ENCODE results near the gene LYG1. TPM values are rescaled to one million over a fixed set of nuclear protein-coding genes. Genes with fewer than 3 reads are reported as not detected.

The LYG1 gene
- total RNA-seq, 1 experiment from 2014 or later = 0.23 TPM

DNA sequence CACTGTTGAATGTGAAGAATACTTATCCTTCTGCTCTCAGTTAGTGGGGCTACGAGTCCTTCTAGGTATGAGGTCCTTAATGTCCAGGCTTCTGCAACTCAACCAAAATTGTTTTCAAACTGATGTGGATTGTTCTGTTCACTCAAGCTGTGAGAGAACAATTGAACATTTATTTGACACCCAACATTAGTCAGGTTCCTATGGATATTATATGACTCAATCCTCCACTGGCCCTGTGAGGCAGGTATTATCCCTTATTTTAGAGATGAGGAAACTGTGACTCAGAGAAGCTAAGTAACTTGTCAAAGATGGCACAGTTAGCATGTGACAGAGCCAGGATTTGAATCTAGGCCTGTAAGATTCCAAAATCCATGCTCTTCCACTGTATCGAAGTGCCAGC is 44.3 kb downstream of the LYG1 start:
- intact Hi-C loops (cut with micrococcal nuclease; ENCODE audit: unreplicated experiment) = no loop called here

DNA sequence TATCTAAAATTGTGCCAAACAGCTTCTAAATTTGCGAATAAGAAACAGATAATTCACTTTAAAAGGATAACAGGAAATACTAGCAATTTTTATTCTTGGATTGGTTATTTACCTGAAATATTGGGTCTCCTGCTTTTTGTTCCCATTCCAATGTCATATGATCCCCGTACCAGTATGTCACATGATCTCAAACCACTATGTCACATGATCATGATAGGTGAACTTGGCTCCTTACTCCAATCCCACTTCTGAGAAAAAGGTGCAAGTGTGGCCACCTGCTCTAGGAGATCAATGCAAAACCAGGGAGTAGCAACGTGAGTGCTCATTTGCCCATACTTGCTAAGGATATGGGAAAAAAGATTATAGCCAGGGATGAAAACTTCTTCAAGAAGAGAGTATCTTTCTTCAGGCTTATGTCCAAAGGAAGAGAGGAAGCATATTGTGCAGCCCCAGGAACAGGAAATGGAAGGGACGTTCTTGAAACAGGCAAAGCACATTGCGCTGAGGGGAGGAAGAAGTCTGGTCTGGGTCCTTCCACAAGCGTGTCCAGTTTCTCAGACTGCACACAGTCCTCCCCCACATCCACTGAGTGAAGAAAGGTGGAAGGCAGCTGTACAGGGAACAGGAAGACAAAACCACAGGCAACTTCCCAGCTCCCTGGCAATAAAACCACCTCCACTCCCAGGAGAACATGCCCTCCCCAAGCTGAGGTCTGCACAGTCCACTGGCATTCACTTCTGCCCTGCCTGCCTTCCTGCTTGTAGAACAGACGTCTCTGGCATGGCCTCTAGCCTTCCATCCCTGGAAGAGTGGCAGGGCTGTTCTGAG is 45.3 kb downstream of the LYG1 start, which contains the start of gene LYG2:
LYG2 (minus strand) TSS at position 176 of the 828 bp plus-strand sequence. CDS start 1,406 bp downstream, outside the sequence.
- CTCF ChIA-PET = no interaction called here
- BruUV-seq (replicated peaks) = no TSS peak
- H3K27me3 ChIP-seq (ENCODE audit: control insufficient read depth, insufficient read depth, low read length) = no peaks in the 10 kb centered on the region
- no peaks in the 10 kb centered on the region for H3K9me3 ChIP-seq (ENCODE audit: control insufficient read depth, insufficient read depth, low read depth, low read length)
- intact Hi-C loops (cut with micrococcal nuclease; ENCODE audit: unreplicated experiment) = no loop called here
- no peak for ATAC-seq
- POLR2A ChIA-PET = no interaction called here
- no peak within 1 kb of the TSS for H3K27ac ChIP-seq (ENCODE audit: low read length)
- no peaks in the 10 kb centered on the region for H3K4me1 ChIP-seq (ENCODE audit: control insufficient read depth, insufficient read depth, low read length)
- DNase-seq (ENCODE audit: low read depth, low spot score) = no peak
- H3K36me3 ChIP-seq (ENCODE audit: control insufficient read depth, insufficient read depth, low read length) = no peaks in the 10 kb centered on the region
- TF ChIP-seq, protein P1, sequence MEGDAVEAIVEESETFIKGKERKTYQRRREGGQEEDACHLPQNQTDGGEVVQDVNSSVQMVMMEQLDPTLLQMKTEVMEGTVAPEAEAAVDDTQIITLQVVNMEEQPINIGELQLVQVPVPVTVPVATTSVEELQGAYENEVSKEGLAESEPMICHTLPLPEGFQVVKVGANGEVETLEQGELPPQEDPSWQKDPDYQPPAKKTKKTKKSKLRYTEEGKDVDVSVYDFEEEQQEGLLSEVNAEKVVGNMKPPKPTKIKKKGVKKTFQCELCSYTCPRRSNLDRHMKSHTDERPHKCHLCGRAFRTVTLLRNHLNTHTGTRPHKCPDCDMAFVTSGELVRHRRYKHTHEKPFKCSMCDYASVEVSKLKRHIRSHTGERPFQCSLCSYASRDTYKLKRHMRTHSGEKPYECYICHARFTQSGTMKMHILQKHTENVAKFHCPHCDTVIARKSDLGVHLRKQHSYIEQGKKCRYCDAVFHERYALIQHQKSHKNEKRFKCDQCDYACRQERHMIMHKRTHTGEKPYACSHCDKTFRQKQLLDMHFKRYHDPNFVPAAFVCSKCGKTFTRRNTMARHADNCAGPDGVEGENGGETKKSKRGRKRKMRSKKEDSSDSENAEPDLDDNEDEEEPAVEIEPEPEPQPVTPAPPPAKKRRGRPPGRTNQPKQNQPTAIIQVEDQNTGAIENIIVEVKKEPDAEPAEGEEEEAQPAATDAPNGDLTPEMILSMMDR (IDR thresholded peaks at IDR 0.05) = no peak
- TF ChIP-seq TCF7L2 (IDR thresholded peaks at IDR 0.05; ENCODE audit: low read depth, low read length) = no peak
- TF ChIP-seq, protein P2, sequence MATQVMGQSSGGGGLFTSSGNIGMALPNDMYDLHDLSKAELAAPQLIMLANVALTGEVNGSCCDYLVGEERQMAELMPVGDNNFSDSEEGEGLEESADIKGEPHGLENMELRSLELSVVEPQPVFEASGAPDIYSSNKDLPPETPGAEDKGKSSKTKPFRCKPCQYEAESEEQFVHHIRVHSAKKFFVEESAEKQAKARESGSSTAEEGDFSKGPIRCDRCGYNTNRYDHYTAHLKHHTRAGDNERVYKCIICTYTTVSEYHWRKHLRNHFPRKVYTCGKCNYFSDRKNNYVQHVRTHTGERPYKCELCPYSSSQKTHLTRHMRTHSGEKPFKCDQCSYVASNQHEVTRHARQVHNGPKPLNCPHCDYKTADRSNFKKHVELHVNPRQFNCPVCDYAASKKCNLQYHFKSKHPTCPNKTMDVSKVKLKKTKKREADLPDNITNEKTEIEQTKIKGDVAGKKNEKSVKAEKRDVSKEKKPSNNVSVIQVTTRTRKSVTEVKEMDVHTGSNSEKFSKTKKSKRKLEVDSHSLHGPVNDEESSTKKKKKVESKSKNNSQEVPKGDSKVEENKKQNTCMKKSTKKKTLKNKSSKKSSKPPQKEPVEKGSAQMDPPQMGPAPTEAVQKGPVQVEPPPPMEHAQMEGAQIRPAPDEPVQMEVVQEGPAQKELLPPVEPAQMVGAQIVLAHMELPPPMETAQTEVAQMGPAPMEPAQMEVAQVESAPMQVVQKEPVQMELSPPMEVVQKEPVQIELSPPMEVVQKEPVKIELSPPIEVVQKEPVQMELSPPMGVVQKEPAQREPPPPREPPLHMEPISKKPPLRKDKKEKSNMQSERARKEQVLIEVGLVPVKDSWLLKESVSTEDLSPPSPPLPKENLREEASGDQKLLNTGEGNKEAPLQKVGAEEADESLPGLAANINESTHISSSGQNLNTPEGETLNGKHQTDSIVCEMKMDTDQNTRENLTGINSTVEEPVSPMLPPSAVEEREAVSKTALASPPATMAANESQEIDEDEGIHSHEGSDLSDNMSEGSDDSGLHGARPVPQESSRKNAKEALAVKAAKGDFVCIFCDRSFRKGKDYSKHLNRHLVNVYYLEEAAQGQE (IDR thresholded peaks at IDR 0.05; ENCODE audit: insufficient read depth in 1 of 2, low read depth in 2 of 2, low read length in 1 of 2) = no peak
- no peak for TF ChIP-seq SIN3A (IDR thresholded peaks at IDR 0.05; ENCODE audit: borderline replicate concordance, insufficient read depth, low read depth, low read length)
- no peak for TF ChIP-seq POLR2AphosphoS5 (IDR thresholded peaks at IDR 0.05; ENCODE audit: low read depth, low read length)
- H3K4me3 ChIP-seq (ENCODE audit: low read depth in 2 of 2, low read length in 2 of 2) = no peak within 1 kb of the TSS
- in situ Hi-C loops (cut with HindIII; ENCODE audit: low pct_unique_long_range_greater_than_20kb, low sequenced_read_pairs) = no loop called here

More for the DNA sequence above, 44.3 kb downstream of the LYG1 start:
- Histone ChIP-seq H3K4me3 (ENCODE audit: low read depth in 2 of 2, low read length in 2 of 2) (no peak overlapping the region), H3K36me3 (ENCODE audit: control insufficient read depth, insufficient read depth, low read length) (no peaks in the 10 kb centered on the region), H3K4me1 (ENCODE audit: control insufficient read depth, insufficient read depth, low read length) (no peaks in the 10 kb centered on the region), H3K9me3 (ENCODE audit: control insufficient read depth, insufficient read depth, low read depth, low read length) (no peaks in the 10 kb centered on the region), H3K27ac (ENCODE audit: low read length) (no peak overlapping the region), H3K27me3 (ENCODE audit: control insufficient read depth, insufficient read depth, low read length) (no peaks in the 10 kb centered on the region)
- TF ChIP-seq TCF7L2 (IDR thresholded peaks at IDR 0.05; ENCODE audit: low read depth, low read length) = no peak
- TF ChIP-seq POLR2AphosphoS5 (IDR thresholded peaks at IDR 0.05; ENCODE audit: low read depth, low read length) = no peak
- TF ChIP-seq, protein P1 (IDR thresholded peaks at IDR 0.05) = no peak
- CTCF ChIA-PET = no interaction called here
- POLR2A ChIA-PET = no interaction called here
- no peak for ATAC-seq
- in situ Hi-C loops (cut with HindIII; ENCODE audit: low pct_unique_long_range_greater_than_20kb, low sequenced_read_pairs) = no loop called here
- no TSS peak for BruUV-seq (replicated peaks)
- no peak for DNase-seq (ENCODE audit: low read depth, low spot score)

Data from Panc1 (cell line).